Uterus (tissue), 2 donors: Measurements from ENCODE around the gene PLA2G15.

ENCODE experiments used
- POLR2A ChIP-seq, 2 donors: fragments of 450-650 bp; IDR thresholded peaks; one replicate each; pipeline ENCODE4 v1.6.1; 2016; ENCODE audit warnings: antibody characterized with exemption in 2 of 2, mild to moderate bottlenecking in 1 of 2, moderate library complexity in 1 of 2
- TF ChIP-seq, protein P1 (sequence below), 4 experiments: fragments of 200-600 bp in 2 of 4; fragments of 450-650 bp in 2 of 4; sonication (generic) in 2 of 4; IDR thresholded peaks; one replicate each; pipeline ENCODE4 v1.5.1; 2016 to 2019; ENCODE audit warnings: antibody characterized with exemption in 4 of 4, mild to moderate bottlenecking in 2 of 4, moderate library complexity in 1 of 4

DNA sequence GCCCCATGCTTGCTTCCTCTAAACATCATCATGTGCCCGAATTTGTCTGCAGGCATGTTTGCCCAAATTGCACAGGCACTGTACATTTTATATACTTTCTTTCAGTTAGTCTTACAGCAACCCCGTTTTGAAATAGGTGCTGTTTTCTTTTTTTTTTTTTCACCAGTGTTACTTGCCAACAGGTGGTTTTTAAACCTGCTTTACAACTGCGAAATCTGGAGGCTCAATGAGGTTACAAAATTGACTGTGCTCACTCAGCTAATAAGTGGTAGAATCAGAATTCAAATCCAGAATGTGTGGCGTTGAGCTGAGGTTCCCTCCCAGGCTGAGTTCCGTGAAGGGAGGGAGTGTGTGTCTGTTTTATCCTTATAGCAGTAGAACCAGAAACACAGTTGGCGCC is 5.8 kb downstream of the PLA2G15 start:
- TF ChIP-seq, protein P1, sequence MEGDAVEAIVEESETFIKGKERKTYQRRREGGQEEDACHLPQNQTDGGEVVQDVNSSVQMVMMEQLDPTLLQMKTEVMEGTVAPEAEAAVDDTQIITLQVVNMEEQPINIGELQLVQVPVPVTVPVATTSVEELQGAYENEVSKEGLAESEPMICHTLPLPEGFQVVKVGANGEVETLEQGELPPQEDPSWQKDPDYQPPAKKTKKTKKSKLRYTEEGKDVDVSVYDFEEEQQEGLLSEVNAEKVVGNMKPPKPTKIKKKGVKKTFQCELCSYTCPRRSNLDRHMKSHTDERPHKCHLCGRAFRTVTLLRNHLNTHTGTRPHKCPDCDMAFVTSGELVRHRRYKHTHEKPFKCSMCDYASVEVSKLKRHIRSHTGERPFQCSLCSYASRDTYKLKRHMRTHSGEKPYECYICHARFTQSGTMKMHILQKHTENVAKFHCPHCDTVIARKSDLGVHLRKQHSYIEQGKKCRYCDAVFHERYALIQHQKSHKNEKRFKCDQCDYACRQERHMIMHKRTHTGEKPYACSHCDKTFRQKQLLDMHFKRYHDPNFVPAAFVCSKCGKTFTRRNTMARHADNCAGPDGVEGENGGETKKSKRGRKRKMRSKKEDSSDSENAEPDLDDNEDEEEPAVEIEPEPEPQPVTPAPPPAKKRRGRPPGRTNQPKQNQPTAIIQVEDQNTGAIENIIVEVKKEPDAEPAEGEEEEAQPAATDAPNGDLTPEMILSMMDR (IDR thresholded peaks at IDR 0.05): no peak
- no peak for TF ChIP-seq POLR2A (IDR thresholded peaks at IDR 0.05)
